Measurements from ENCODE around the gene PTMA.
"Not testable (repeated sequence)": the region's sequence is repeated elsewhere in the genome, so short reads cannot be mapped to it uniquely, and the experiment has no call there.

Gene PTMA

DNA sequence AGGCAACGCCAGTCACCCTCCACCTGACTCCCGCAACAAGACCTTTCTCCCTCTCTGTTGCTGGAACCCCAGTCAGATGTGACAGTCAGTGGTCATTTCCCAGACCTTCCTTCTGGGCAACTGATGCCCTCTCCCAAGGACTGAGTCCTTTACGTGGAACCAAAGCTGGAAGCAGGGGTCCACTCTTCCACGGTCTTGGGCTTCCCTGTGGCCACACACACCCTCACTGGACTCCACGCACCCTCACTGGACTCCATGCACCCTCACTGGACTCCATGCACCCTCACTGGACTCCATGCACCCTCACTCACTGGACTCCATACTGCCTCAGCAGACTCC is 7.1 kb downstream of the PTMA start:
- no peak for DNase-seq (ENCODE audit: low read depth in 2 of 2, low spot score in 1 of 2)

GRCh38 chr2:231715988-231716616 is 7.8 kb downstream of the PTMA start:
- DNase-seq (ENCODE audit: low read depth in 2 of 2, low spot score in 1 of 2), result no peak

- no peak for DNase-seq (ENCODE audit: low read depth in 2 of 2, low spot score in 1 of 2)
These were observed 8.4 kb downstream of the PTMA start for GRCh38 chr2:231716666-231717280.

- no peak for DNase-seq (ENCODE audit: low read depth in 2 of 2, low spot score in 1 of 2)
These were observed 9.2 kb downstream of the PTMA start for GRCh38 chr2:231717281-231718171.

- no peak for DNase-seq (ENCODE audit: low read depth in 2 of 2, low spot score in 1 of 2)
These were observed 10.5 kb downstream of the PTMA start for GRCh38 chr2:231718799-231719198.

DNA sequence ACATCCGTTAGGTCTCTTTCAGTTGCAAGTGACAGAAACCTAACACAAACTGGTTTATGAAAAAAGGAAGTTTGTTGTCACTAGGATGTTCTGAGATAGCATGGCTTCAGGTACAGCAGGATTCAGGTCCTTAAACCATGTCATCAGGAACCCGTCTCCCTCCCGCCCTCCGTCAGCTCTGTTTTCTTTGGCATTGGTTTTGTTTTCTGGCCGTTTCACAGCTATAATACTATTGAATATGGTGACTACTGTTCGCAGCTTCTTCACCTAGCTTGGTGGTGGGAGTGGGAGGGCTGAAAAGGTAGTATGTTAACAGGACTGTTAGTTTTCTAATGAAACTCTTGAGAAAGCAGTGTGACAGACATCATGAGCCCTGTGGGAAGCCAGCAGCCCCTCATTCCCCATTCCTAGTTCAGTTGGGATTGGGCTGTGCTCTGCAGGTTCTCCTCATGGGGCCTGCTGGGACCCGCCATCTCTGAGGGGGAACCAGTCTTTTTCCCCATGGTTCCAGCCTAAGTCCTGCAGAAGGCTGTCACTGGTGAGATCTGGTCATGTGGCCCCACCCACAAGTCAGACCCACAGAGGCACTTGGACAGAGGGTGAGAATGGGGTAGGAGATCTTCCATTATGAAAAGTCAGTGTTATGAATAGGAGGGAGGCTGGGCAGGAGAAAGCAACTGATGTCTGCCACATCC is 12.1 kb downstream of the PTMA start:
- no peak for DNase-seq (ENCODE audit: low read depth in 2 of 2, low spot score in 1 of 2)

DNA sequence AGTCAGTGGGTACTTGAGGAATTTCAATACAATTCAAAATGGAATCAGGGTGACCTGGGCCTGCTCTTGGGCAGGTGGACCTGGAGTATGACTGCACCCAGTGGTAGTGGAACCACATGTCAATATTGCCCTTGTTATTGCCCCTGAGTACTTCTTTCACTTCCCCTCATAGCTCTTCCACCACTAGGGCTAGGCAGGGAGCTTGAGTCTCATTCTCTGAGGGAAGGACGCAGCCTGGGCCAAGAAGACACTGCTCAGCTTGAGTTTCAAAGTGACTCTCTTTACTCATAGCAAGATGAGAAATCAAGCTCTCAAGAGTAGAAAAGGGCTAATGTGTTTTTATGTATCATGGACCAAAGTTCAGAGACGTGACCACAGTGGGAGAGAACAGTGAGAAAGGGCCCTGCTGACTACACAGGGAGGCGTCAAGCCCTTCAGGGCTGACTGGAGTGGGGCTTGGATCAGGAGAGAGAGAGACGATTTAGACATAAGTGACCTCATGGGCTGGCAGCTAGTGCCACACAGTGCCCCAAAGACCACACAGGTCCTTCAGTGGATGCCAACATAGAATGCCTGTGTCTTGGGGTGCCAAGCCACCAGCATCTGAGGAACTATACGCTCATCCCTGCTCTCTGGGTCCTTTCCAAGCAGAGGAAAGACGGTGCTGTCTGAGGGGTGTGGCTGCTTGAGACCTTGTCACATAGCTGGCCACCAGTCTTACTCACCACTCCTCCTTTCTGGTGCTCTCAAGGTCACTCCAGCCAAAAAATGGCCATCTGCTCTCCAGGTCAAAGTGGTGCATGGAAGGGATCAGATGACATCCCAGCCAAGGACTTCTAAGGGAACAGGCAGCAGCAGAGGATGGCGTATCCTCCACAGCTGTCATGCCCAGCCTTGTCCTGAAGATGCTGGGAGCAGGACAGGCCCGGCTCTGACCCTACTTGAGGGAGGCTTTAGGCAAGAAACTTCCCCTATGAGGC is 13.0 kb downstream of the PTMA start:
- no peak for DNase-seq (ENCODE audit: low read depth in 2 of 2, low spot score in 1 of 2)

GRCh38 chr2:231722721-231723307 is 14.5 kb downstream of the PTMA start:
- no peak for DNase-seq (ENCODE audit: low read depth in 2 of 2, low spot score in 1 of 2)

DNA sequence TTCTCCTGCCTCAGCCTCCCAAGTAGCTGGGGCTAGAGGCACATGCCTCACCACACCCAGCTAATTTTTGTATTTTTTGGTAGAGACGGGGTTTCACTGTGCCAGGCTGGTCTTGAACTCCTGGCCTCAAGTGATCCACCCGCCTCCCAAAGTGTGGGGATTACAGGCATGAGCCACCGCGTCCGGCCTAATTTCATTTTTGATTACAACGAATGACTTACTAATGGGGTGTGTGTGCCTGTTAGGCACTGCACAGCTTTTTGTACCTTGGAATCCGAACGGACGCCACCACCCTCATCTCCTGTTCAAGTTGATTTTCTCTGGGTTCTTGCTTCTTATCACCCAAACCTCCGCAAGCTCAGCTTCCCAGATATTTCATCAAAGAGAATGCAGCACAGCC is 17.2 kb downstream of the PTMA start:
- no peak for DNase-seq (ENCODE audit: low read depth in 2 of 2, low spot score in 1 of 2)

- DNase-seq (ENCODE audit: low read depth in 2 of 2, low spot score in 1 of 2), result no peak
These were observed 18.0 kb downstream of the PTMA start for GRCh38 chr2:231726276-231726675.

GRCh38 chr2:231727621-231728020 is 19.3 kb downstream of the PTMA start:
- DNase-seq (ENCODE audit: low read depth in 2 of 2, low spot score in 1 of 2), result no peak

DNA sequence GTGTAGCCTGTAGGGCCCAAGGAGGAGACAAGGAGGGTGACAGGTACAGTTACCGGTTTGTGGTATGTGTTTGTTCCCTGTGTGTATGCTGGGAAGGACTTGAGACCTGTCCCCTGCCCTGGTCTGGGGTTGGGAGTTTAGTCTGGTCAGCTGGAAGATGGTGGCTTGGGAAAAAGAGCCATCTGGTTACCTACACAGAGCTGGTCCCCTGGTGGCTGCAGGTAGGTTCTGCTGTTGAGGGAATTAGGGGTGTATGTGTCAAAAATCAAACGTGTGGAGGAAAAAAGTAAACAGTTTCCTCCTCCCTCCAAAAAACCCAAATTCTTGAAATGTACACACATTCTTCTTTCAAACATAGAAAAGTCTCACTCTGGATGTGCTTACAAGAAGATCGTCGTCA is 24.3 kb downstream of the PTMA start:
- no peak for DNase-seq (ENCODE audit: low read depth in 2 of 2, low spot score in 1 of 2)

DNA sequence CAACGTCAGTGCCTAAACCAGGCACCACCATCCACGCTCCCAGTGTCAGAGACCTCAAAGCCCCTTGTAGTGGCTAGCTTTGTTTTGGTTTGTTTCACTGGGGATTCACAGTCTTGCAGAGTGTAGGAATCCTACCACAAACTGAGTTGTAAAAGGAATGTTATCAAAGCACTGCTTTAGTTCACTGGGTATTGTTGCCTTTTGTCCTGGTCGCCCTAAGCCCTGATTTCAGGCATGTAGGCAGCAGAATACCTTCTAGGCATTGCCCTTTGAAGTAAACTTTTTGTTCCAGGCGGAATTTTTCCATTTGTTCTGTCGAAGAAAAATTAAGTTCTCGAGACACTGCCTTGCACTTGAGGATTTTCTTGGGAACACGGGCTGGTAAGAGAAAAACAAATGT is 29.4 kb downstream of the PTMA start:
- DNase-seq (ENCODE audit: low read depth in 2 of 2, low spot score in 1 of 2), result no peak

- no peak for DNase-seq (ENCODE audit: low read depth in 2 of 2, low spot score in 1 of 2)
These were observed 35.2 kb downstream of the PTMA start for GRCh38 chr2:231743376-231744116.

GRCh38 chr2:231745303-231746038 is 37.1 kb downstream of the PTMA start:
- no peak for DNase-seq (ENCODE audit: low read depth in 2 of 2, low spot score in 1 of 2)

GRCh38 chr2:231748153-231748896 is 40.0 kb downstream of the PTMA start:
- DNase-seq (ENCODE audit: low read depth in 2 of 2, low spot score in 1 of 2), result not testable (repeated sequence)

GRCh38 chr2:231749016-231749415 is 40.7 kb downstream of the PTMA start:
- not testable (repeated sequence) for DNase-seq (ENCODE audit: low read depth in 2 of 2, low spot score in 1 of 2)

Data from stimulated activated CD8-positive, alpha-beta memory T cell treated with anti-CD3 and anti-CD28 coated beads, Interleukin-4, amount 100 ng/mL, for 1 hour (primary cell).